ENCODE data around the gene KDM4C.

The KDM4C gene

GRCh38 chr9:7121664-7122063 is 363.9 kb downstream of the KDM4C start:
- no peak overlapping the region for H3K4me3 ChIP-seq (ENCODE audit: low read length)
- no peak for DNase-seq (ENCODE audit: low read depth)
- TF ChIP-seq, protein P1, sequence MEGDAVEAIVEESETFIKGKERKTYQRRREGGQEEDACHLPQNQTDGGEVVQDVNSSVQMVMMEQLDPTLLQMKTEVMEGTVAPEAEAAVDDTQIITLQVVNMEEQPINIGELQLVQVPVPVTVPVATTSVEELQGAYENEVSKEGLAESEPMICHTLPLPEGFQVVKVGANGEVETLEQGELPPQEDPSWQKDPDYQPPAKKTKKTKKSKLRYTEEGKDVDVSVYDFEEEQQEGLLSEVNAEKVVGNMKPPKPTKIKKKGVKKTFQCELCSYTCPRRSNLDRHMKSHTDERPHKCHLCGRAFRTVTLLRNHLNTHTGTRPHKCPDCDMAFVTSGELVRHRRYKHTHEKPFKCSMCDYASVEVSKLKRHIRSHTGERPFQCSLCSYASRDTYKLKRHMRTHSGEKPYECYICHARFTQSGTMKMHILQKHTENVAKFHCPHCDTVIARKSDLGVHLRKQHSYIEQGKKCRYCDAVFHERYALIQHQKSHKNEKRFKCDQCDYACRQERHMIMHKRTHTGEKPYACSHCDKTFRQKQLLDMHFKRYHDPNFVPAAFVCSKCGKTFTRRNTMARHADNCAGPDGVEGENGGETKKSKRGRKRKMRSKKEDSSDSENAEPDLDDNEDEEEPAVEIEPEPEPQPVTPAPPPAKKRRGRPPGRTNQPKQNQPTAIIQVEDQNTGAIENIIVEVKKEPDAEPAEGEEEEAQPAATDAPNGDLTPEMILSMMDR (conservative IDR thresholded peaks at IDR 0.05; ENCODE audit: low read depth, low read length): no peak

GRCh38 chr9:7123743-7124142 is 366.0 kb downstream of the KDM4C start:
- no peak overlapping the region for H3K4me3 ChIP-seq (ENCODE audit: low read length)
- TF ChIP-seq, protein P1 (conservative IDR thresholded peaks at IDR 0.05; ENCODE audit: low read depth, low read length): no peak
- DNase-seq (ENCODE audit: low read depth): no peak

GRCh38 chr9:7125231-7125630 is 367.5 kb downstream of the KDM4C start:
- TF ChIP-seq, protein P1 (conservative IDR thresholded peaks at IDR 0.05; ENCODE audit: low read depth, low read length): no peak
- no peak for DNase-seq (ENCODE audit: low read depth)
- H3K4me3 ChIP-seq (ENCODE audit: low read length): no peak overlapping the region

DNA sequence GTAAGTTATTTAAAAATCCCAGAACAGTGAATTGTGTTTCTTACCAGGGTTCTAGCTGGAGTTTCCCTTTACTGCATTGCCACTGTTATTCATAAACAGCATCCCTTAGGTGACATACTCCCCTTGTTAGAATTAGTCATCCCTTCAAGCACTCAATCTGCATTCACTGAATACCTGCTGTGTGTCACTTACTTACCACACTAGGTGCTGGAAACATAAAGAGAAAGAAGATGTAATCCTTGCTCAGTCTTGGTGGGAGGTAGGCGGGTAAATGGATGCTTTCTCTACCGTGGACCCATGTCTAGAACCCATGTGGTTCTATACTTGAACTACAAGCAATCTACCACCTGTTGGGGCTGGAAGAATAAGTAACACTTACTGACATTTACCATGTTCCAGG is 371.6 kb downstream of the KDM4C start:
- H3K4me3 ChIP-seq (ENCODE audit: low read length): no peak overlapping the region
- TF ChIP-seq, protein P1 (conservative IDR thresholded peaks at IDR 0.05; ENCODE audit: low read depth, low read length): no peak
- DNase-seq (ENCODE audit: low read depth): no peak

- no peak overlapping the region for H3K4me3 ChIP-seq (ENCODE audit: low read length)
- TF ChIP-seq, protein P1 (conservative IDR thresholded peaks at IDR 0.05; ENCODE audit: low read depth, low read length): no peak
- DNase-seq (ENCODE audit: low read depth): peak; percentile 88
Observed at GRCh38 chr9:7130266-7130820, 372.6 kb downstream of the KDM4C start.

- no peak for DNase-seq (ENCODE audit: low read depth)
Observed at GRCh38 chr9:7132605-7133004, 374.8 kb downstream of the KDM4C start.

DNA sequence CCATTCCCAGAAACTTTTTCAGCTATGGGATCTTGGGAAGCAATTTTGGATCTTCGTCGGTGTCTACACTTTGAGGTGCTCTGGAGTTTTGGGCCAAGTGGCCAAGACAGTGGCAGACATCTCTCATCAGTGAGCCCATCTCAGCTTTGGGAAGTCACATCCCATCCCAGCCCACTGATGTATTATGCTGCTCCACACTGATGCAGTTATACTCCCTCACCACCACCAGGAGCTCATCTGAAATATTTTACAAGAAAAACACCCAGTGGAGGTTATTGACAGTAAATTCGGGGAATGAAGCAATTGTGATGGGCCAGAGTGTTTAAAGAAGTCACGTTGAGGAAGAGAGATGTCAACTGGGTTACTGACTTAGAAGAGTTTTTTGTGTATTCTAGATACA is 378.0 kb downstream of the KDM4C start:
- H3K4me3 ChIP-seq (ENCODE audit: low read length): no peak overlapping the region
- DNase-seq (ENCODE audit: low read depth): no peak
- TF ChIP-seq, protein P1 (conservative IDR thresholded peaks at IDR 0.05; ENCODE audit: low read depth, low read length): no peak

More at GRCh38 chr9:7132605-7133004, 374.8 kb downstream of the KDM4C start:
- no peak overlapping the region for H3K4me3 ChIP-seq (ENCODE audit: low read length)
- TF ChIP-seq, protein P1 (conservative IDR thresholded peaks at IDR 0.05; ENCODE audit: low read depth, low read length): no peak
